Activated CD8-positive, alpha-beta memory T cell treated with anti-CD3 and anti-CD28 coated beads for 48 hours (primary cell): ENCODE measurements around the gene SPATC1L.

Experiments
- DNase-seq, 3 experiments: peaks; one replicate each; pipeline ENCODE4 v3.0.0-alpha.2; 2020; ENCODE audit warnings: low read depth in 2 of 3, low spot score in 2 of 3

SPATC1L gene

GRCh38 chr21:46121286-46122221, 62.7 kb downstream of the SPATC1L start:
- no peak for DNase-seq

- DNase-seq = no peak
These were observed 63.7 kb downstream of the SPATC1L start for GRCh38 chr21:46120301-46121285.

GRCh38 chr21:46119637-46120271, 64.5 kb downstream of the SPATC1L start:
- no peak for DNase-seq

- DNase-seq = no peak
These were observed 65.1 kb downstream of the SPATC1L start for GRCh38 chr21:46119144-46119636.

DNA sequence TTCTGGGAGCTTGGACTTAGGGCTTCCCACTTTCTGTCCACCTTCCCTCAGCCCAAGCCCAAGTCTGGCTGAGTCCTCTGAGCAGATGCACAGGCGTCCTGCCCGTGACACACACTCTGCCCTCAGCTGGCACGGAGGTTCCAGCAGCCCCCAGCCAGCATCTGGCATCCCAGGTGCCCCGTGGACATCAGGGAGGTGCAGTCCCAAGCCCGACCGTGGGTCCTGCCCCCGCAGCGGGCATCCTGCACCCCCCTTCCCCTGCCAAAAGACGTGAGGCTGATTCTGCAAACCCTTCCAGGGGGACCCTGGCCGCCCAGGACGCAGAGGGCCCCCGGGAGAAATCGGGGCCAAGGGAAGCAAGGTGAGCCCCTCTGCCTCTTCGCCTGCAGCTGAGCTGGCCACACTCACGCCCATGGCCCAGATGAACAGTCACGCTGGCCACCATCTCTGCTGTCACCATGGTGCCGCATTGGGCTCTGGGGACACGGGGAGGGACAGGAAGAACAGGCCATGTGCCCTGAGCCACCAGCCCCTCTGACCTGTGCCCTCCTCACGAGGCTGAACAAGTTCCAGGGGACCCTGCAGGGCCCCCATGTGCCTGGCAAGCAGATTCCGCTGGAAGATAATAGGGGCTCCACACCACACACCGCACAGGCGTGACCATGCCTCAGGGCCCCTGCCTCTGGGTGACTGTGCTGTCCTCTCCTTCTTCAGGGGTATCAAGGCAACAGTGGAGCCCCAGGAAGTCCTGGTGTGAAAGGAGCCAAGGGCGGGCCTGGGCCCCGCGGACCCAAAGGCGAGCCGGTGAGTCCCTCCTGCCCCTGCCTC, 65.7 kb downstream of the SPATC1L start:
- no peak for DNase-seq

DNA sequence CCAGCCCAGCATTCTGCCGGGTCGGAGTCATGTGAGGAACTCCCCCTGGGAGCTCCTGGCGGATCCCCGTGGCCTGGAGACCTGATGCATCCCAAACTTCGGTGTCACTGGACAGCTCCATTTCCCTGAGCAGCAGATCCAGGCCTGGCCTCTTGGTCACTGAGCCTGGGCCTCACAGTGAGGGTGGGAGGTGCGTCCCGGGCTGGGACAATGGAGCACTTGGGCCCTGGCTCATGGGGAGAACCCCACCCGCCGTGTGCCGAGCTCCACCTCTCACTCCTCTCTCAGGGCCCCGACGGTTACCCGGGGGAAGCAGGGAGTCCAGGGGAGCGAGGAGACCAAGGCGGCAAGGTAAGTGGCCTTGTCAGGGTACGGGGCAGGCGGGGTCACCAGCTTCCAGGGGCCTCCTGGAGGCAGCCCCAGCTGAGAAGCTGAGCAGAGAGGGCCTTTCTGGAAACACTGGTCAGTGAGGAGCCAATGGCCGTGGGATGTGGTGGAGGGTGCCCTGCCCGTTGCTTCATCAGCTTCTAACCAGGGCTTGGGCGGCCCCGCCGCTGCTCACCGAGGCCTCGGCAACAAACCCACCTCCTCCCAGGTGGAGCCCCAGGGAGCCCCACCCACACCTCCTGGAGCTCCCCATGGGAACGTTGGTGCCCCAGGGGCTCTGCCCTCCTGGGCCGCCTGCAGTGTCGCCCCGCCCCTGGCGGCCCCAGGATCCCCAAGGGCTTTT, 66.5 kb downstream of the SPATC1L start:
- DNase-seq = no peak

DNA sequence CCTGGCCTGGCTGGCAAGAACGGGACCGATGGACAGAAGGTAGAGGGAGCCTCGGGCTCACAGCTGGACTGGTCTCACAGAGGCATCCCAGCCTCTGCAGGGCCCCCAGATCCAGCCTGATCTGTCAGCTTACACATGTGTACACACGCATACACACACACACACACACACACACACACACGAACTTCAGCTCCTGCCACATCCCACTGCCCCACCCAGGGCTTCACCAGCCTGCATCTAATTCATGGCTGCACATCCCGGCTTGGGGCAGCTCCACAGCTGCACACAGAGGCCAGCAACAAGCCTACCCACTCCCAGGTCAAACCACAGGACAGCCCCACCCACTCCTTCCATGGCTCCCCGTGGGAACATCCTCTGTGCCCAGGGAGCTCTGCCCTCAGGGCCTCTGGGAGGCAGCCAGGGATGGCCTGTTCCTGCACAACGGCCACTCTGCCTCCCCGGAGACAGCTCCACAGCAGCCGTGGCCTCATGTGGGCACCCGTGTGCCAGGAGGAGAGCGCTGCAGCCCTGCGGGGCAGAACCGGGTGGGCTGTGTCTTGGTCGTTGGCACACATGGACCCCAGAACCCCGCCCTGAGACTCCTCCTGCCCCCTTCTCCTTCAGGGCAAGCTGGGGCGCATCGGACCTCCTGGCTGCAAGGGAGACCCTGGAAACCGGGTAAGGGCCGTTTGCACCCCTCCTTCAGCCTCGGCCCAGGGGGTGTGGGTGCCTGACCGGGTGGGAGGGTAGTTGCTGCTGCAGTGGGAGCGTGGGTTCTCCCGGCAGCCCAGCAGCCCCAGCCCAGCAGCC, 67.3 kb downstream of the SPATC1L start:
- DNase-seq = no peak

DNA sequence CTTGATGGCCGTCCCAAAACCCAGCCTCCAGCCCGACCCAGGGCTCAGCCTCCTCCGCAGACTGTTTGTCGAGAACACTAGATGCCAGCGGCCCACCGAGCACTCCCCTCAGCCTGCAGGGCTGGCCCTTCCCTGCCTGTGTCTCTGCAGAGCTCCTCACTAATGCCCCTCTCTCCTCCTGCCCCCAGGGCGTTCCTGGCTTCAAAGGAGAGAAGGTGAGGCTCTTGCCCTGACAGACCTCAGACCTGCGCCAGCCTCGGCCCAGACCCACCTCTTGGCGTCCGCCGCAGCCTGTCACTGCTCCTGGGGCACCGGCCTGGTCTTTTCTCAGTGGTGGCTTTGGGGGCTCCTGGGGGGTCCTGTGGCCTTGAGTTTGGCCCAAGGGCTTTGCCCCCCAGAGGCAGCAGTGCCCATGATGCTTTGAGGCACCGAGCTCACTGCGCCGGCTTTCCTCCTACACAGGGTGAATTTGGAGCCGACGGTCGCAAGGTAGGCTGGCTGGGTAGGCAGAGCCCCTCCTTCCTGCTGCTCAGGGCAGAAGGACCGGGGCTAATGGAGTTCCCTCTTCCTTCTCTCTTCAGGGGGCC, 68.0 kb downstream of the SPATC1L start:
- no peak for DNase-seq

DNA sequence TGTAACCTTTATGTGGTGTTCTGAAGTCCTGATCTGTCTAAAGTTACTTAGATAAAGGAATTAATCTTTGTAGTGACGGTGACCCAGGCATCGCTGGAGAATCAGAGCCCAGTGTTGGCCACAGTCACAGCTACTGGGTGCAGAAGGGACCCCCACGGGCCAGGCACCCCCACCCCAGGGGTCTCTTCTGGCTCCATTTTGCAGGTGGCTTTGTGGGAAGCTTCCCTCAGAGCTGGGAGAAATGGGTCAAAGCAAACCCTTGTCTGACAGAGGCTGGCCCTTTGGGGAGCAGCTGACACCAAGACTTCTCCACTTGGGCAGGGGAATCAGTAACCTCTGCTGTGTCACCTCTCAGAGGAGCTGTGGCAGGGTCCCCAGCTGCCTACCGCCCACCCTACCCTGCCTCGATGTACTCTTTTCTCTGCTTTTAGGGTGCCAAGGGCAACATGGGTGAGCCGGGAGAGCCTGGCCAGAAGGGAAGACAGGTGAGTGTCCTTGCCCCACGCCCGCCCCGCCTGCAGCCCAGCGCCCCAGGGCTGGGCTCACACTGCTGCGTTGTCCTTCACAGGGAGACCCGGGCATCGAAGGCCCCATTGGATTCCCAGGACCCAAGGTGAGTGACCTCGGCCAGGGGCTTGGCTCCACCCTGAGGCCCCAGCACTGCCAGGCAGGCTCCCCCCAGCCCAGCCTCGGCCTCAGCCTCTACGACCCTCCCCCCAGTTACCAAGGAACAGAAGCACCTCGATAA, 68.6 kb downstream of the SPATC1L start:
- DNase-seq = no peak

DNA sequence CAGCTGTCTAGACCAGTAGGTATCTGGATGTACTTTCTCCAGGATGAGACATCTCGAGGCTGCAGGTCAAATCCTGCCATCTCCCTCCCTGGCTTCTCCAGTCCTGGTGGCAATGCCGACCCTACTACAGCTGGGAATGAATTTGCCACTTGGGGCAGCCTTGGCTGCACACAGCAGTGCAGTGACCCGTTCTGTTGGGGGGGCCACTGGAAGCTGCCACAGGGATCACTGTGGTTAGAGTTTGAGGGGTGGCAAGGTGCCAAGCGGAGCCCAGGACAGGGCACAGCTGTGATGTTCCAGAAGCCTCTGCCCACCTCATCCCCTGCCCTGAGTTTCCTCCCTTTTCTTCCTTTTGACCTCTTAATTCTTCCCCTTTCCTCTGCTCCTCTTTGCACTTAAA, 69.3 kb downstream of the SPATC1L start:
- no peak for DNase-seq

DNA sequence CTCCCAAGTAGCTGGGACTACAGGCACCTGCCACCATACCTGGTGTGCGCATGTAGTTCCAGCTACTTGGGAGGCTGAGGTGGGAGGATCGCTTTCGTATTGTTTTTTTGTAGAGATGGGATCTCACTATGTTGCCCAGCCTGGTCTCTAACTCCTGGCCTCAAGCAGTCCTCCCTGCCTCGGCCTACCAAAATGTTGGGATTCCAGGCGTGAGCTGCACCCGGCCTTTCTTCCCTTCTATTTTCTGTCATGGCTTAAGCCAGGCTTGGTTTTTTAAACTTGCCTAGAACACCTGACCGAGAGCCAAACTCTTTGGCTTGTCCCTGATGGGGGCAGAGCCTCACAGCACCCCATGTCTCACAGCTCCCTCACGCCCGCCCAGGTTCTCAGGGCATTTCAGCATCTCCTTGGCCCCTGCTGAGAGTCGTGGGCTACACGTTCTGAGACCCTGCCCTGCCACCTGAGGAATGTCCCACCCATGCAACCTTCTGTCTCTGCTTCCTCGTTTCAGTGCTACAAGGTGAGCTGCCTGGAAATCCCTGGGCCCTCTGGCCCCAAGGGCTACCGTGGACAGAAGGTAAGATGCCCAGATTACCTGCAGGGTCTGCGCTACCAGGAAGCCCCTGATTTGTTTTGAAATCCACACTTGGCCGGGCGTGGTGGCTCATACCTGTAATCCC, 70.6 kb downstream of the SPATC1L start:
- DNase-seq = no peak

- DNase-seq = no peak
These were observed 71.5 kb downstream of the SPATC1L start for GRCh38 chr21:46112725-46113215.

DNA sequence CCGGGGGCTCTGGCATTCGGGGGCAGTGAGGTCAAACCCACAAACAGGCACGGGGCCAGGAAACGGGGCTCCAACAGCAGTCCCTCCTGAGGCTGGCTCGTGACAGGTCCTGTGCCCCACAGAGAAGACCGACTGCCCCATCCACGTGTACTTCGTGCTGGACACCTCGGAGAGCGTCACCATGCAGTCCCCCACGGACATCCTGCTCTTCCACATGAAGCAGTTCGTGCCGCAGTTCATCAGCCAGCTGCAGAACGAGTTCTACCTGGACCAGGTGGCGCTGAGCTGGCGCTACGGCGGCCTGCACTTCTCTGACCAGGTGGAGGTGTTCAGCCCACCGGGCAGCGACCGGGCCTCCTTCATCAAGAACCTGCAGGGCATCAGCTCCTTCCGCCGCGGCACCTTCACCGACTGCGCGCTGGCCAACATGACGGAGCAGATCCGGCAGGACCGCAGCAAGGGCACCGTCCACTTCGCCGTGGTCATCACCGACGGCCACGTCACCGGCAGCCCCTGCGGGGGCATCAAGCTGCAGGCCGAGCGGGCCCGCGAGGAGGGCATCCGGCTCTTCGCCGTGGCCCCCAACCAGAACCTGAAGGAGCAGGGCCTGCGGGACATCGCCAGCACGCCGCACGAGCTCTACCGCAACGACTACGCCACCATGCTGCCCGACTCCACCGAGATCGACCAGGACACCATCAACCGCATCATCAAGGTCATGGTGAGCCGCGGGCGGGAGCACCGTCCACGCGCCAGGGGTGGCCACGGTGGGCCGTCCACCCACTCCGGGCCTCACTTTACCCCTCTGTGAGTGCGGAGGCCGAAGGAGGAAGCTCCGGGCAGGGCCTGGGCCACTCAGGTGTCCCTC, 72.2 kb downstream of the SPATC1L start:
- DNase-seq = no peak

DNA sequence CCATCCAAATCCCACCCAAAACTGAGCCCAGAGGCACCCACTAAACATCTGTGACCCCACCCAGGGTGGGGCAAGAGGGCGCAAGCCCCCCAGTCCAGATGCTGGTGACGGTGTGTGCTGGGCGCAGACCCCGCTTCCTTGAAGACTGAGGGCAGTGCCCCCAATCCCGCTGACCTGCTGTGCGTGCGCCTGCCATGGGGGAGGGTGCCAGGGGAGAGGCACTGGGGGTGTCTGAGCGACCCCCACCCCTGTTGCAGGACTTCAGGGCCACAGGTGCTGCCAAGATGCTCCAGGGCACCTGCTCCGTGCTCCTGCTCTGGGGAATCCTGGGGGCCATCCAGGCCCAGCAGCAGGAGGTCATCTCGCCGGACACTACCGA, 73.1 kb downstream of the SPATC1L start:
- no peak for DNase-seq
